GM12801 (cell line): Measurements from ENCODE around the gene FZD7.

ENCODE experiments used
- TF ChIP-seq, protein P1 (sequence below): IDR thresholded peaks from one replicate; pipeline ENCODE4 v1.5.1; 2011; ENCODE audit warnings: control low read depth; ENCODE audit not compliant: insufficient read length; ENCODE audit errors: extremely low read depth

The FZD7 gene

DNA sequence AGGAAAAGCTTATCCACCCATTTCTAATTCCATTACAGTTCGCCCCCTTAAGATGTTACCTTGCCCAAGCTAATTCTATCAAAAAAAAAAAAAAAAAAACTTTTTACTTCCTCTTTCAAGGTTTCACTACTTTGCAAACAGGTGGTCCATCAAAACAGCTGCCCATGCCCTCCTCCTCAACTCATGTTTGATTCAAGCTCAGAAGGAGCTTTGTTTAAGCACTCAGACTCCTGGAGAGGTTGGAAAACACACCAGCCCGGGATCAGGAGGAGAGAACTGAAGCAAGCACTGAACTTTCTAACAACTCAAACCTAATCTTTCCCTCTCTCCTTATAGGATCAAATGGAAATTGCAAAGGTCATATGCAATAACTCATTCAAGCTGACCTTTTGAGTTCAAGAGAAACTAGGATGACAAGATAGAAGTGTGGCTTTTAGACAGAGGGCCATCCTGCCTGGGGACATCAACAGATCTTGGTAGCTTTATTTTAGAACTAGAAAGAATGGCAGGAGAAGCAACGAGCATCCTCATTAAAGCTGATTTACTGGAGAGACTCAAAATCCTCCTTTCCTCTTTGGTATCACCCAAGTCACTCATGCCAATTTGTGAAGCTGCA is 28.3 kb upstream of the FZD7 start:
- TF ChIP-seq, protein P1, sequence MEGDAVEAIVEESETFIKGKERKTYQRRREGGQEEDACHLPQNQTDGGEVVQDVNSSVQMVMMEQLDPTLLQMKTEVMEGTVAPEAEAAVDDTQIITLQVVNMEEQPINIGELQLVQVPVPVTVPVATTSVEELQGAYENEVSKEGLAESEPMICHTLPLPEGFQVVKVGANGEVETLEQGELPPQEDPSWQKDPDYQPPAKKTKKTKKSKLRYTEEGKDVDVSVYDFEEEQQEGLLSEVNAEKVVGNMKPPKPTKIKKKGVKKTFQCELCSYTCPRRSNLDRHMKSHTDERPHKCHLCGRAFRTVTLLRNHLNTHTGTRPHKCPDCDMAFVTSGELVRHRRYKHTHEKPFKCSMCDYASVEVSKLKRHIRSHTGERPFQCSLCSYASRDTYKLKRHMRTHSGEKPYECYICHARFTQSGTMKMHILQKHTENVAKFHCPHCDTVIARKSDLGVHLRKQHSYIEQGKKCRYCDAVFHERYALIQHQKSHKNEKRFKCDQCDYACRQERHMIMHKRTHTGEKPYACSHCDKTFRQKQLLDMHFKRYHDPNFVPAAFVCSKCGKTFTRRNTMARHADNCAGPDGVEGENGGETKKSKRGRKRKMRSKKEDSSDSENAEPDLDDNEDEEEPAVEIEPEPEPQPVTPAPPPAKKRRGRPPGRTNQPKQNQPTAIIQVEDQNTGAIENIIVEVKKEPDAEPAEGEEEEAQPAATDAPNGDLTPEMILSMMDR, result no peak

DNA sequence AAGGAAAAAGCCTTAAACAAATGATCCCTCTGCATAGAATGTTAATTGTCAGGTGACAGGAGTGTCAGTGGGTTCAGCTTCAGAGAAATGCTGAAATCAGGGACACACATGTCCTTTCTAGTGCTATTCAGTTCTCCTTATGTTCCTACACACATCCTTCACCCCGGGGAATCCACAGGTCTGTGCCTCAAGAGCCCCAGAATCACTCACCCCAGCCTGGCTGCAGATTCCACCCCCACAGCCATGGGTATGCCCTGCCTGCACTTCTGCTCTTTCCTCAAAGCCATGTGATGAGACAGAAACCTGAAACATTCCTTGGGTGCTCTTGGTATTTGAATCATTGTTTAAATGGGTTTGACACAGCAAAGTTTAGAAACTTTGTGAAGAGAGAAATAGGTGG is 27.4 kb upstream of the FZD7 start:
- TF ChIP-seq, protein P1, result no peak

- TF ChIP-seq, protein P1, result no peak
These were observed 26.4 kb upstream of the FZD7 start for GRCh38 chr2:202007015-202007982.

DNA sequence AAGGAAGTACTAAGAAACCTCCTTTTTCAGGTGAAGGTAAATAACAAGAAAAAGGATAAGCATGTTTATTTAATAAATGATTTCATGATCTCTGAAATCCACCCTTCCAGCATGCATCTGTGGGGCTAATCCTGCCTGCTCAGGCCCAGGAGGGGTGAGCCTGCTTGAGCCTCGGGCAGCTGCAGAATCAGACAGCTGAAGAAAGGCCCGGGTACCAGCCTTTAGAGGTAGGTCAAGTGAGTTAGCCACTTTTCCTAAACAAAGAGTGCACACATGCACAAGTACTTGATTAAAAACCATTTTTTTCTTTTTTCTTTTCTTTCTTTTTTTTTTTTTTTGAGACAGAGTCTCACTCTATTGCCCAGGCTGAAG is 25.7 kb upstream of the FZD7 start:
- TF ChIP-seq, protein P1, result no peak

- TF ChIP-seq, protein P1, result no peak
These were observed 24.6 kb upstream of the FZD7 start for GRCh38 chr2:202009019-202009481.

DNA sequence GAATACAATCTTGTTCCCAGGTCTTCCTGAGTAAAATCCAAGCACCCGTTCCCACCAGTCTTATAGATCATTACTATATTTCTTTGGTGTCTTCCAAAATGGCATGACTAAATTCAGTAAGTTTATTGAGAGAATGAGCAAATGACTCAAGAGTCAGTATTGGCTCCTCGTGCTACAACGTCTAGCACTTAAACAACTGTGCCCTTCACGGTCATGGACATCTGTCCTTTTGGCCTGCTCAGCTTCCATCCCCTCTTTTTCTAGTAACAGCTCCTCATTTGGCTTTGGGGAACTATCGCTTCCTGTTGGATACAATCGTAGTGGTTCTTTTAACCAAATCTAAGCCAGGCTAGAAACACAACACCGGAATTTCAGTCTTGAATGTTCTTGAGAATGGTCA is 24.1 kb upstream of the FZD7 start:
- TF ChIP-seq, protein P1, result no peak

DNA sequence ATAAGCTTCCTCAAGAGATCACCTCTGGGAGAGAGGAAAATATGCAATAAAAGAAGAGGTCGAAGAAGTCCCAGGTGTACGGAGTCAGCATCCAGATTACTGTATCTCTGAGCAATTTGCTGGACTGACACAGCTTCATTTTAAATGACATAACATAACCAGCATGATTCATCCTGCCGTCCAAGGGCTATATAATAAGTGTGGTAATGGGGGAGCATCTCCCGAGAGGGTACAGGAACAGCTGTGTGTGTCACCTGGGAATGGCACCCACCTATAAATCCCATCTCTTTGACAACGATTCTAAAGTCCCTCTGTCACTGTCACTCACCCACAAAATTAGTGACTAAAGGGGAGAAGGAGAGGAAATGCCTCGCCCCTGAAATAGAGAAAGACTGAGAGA is 19.3 kb upstream of the FZD7 start:
- TF ChIP-seq, protein P1, result no peak
